Medulla oblongata (tissue), 1 donor: ENCODE data around the gene AGBL5.
"Not testable (repeated sequence)": the region's sequence is repeated elsewhere in the genome, so short reads cannot be mapped to it uniquely, and the experiment has no call there.

ENCODE experiments used
- DNase-seq: peaks from one replicate; pipeline ENCODE4 v3.0.0-alpha.2; 2015; ENCODE audit errors: extremely low spot score

AGBL5 gene

GRCh38 chr2:27118525-27119329 lies 67.3 kb downstream of the AGBL5 start, which contains the start of gene CGREF1:
Gene CGREF1, minus strand, starts transcription at chr2:27119128. Its CDS starts 14,762 bp downstream, at chr2:27104366.
- DNase-seq = no peak

- not testable (repeated sequence) for DNase-seq
Measured at GRCh38 chr2:27119330-27119670, 67.8 kb downstream of the AGBL5 start.
